Activated T-cell treated with anti-CD3 and anti-CD28 coated beads, Interleukin-2, amount 50 U/mL, for 24 hours (primary cell): ENCODE measurements around the gene PLCH2.
A peak's percentile ranks its signal among the peaks of the same experiment; 100 is the strongest.

ENCODE experiments used
- DNase-seq: peaks from one replicate; pipeline ENCODE4 v3.0.0-alpha.2; 2020
- H3K27ac Mint-ChIP-seq: 2 replicates; pipeline ENCODE4 v1.8.0; 2020; ENCODE audit warnings: mild to moderate bottlenecking, mixed read lengths
- H3K27me3 Mint-ChIP-seq: 2 replicates; pipeline ENCODE4 v1.8.0; 2020; ENCODE audit warnings: mixed read lengths
- H3K36me3 Mint-ChIP-seq: 2 replicates; pipeline ENCODE4 v1.8.0; 2020; ENCODE audit warnings: low read depth, mixed read lengths
- H3K4me1 Mint-ChIP-seq: 2 replicates; pipeline ENCODE4 v1.8.0; 2020; ENCODE audit warnings: low read depth, mixed read lengths
- H3K4me3 Mint-ChIP-seq: 2 replicates; pipeline ENCODE4 v1.8.0; 2020; ENCODE audit warnings: mild to moderate bottlenecking, moderate library complexity, mixed read lengths
- H3K9me3 Mint-ChIP-seq: 2 replicates; pipeline ENCODE4 v1.8.0; 2020; ENCODE audit warnings: mixed read lengths

Gene PLCH2

GRCh38 chr1:2522230-2522629 lies 46.1 kb downstream of the PLCH2 start:
- Mint-ChIP-seq H3K27me3 (peaks cover 4% of the 10 kb centered on the region), H3K4me3 (no peak overlapping the region), H3K36me3 (peaks cover 52% of the 10 kb centered on the region), H3K4me1 (peaks cover 39% of the 10 kb centered on the region), H3K9me3 (no peaks in the 10 kb centered on the region), H3K27ac (peak overlapping the region; percentile 22)
- no peak for DNase-seq

GRCh38 chr1:2523191-2523890 lies 47.3 kb downstream of the PLCH2 start:
- Mint-ChIP-seq H3K36me3 (peaks cover 41% of the 10 kb centered on the region), H3K27me3 (peaks cover 4% of the 10 kb centered on the region), H3K27ac (peak overlapping the region; percentile 95), H3K9me3 (no peaks in the 10 kb centered on the region), H3K4me3 (peak overlapping the region; percentile 86), H3K4me1 (peaks cover 42% of the 10 kb centered on the region)
- DNase-seq, result peak; percentile 62

- no peak for DNase-seq
- peaks cover 10% of the 10 kb centered on the region for H3K27me3 Mint-ChIP-seq
- peaks cover 34% of the 10 kb centered on the region for H3K36me3 Mint-ChIP-seq
- H3K4me1 Mint-ChIP-seq, result peaks cover 48% of the 10 kb centered on the region
- peak overlapping the region; percentile 86 for H3K4me3 Mint-ChIP-seq
- no peaks in the 10 kb centered on the region for H3K9me3 Mint-ChIP-seq
- peak overlapping the region; percentile 95 for H3K27ac Mint-ChIP-seq
These were observed 48.0 kb downstream of the PLCH2 start for GRCh38 chr1:2523891-2524609.

- Mint-ChIP-seq H3K27ac (peak overlapping the region; percentile 95), H3K36me3 (peaks cover 29% of the 10 kb centered on the region), H3K27me3 (peaks cover 12% of the 10 kb centered on the region), H3K4me1 (peaks cover 49% of the 10 kb centered on the region), H3K9me3 (no peaks in the 10 kb centered on the region), H3K4me3 (peak overlapping the region; percentile 86)
- DNase-seq, result no peak
These were observed 49.5 kb downstream of the PLCH2 start for GRCh38 chr1:2525572-2525919.

- H3K27ac Mint-ChIP-seq, result peak within 1 kb of the TSS; percentile 97
- no peaks in the 10 kb centered on the region for H3K9me3 Mint-ChIP-seq
- H3K36me3 Mint-ChIP-seq, result peaks cover 22% of the 10 kb centered on the region
- peak within 1 kb of the TSS; percentile 86 for H3K4me3 Mint-ChIP-seq
- peaks cover 54% of the 10 kb centered on the region for H3K4me1 Mint-ChIP-seq
- peak; percentile 92 for DNase-seq
- peaks cover 18% of the 10 kb centered on the region for H3K27me3 Mint-ChIP-seq
These were observed 50.1 kb downstream of the PLCH2 start, which contains the start of gene PANK4 for GRCh38 chr1:2525920-2526823. TSS of gene PANK4 (minus strand) at chr1:2526596. CDS start at chr1:2526587, 9 bp downstream.

GRCh38 chr1:2526824-2527555 lies 50.9 kb downstream of the PLCH2 start:
- Mint-ChIP-seq H3K27me3 (peaks cover 25% of the 10 kb centered on the region), H3K4me1 (peaks cover 54% of the 10 kb centered on the region), H3K9me3 (no peaks in the 10 kb centered on the region), H3K4me3 (peak overlapping the region; percentile 86), H3K27ac (peak overlapping the region; percentile 29), H3K36me3 (peaks cover 14% of the 10 kb centered on the region)
- peak; percentile 77 for DNase-seq

- Mint-ChIP-seq H3K9me3 (no peaks in the 10 kb centered on the region), H3K4me1 (peaks cover 51% of the 10 kb centered on the region), H3K27ac (no peak overlapping the region), H3K36me3 (peaks cover 12% of the 10 kb centered on the region), H3K4me3 (peak overlapping the region; percentile 86), H3K27me3 (peaks cover 28% of the 10 kb centered on the region)
- no peak for DNase-seq
These were observed 51.4 kb downstream of the PLCH2 start for GRCh38 chr1:2527556-2527860.

- H3K4me3 Mint-ChIP-seq, result no peak overlapping the region
- peaks cover 31% of the 10 kb centered on the region for H3K27me3 Mint-ChIP-seq
- peaks cover 12% of the 10 kb centered on the region for H3K36me3 Mint-ChIP-seq
- no peak overlapping the region for H3K27ac Mint-ChIP-seq
- H3K9me3 Mint-ChIP-seq, result no peaks in the 10 kb centered on the region
- no peak for DNase-seq
- H3K4me1 Mint-ChIP-seq, result peaks cover 46% of the 10 kb centered on the region
These were observed 51.9 kb downstream of the PLCH2 start for GRCh38 chr1:2528016-2528415.

GRCh38 chr1:2528611-2528965 lies 52.5 kb downstream of the PLCH2 start:
- H3K9me3 Mint-ChIP-seq, result no peaks in the 10 kb centered on the region
- peaks cover 34% of the 10 kb centered on the region for H3K27me3 Mint-ChIP-seq
- no peak overlapping the region for H3K27ac Mint-ChIP-seq
- peaks cover 10% of the 10 kb centered on the region for H3K36me3 Mint-ChIP-seq
- H3K4me3 Mint-ChIP-seq, result no peak overlapping the region
- DNase-seq, result no peak
- H3K4me1 Mint-ChIP-seq, result peaks cover 40% of the 10 kb centered on the region

GRCh38 chr1:2528966-2529783 lies 53.1 kb downstream of the PLCH2 start:
- H3K4me1 Mint-ChIP-seq, result peaks cover 34% of the 10 kb centered on the region
- H3K27me3 Mint-ChIP-seq, result peaks cover 34% of the 10 kb centered on the region
- peak overlapping the region; percentile 62 for H3K4me3 Mint-ChIP-seq
- no peaks in the 10 kb centered on the region for H3K9me3 Mint-ChIP-seq
- H3K36me3 Mint-ChIP-seq, result peaks cover 10% of the 10 kb centered on the region
- peak; percentile 66 for DNase-seq
- peak overlapping the region; percentile 22 for H3K27ac Mint-ChIP-seq

- H3K27me3 Mint-ChIP-seq, result peaks cover 37% of the 10 kb centered on the region
- peak within 1 kb of the TSS; percentile 22 for H3K27ac Mint-ChIP-seq
- H3K36me3 Mint-ChIP-seq, result peaks cover 6% of the 10 kb centered on the region
- peak within 1 kb of the TSS; percentile 62 for H3K4me3 Mint-ChIP-seq
- peak; percentile 53 for DNase-seq
- no peaks in the 10 kb centered on the region for H3K9me3 Mint-ChIP-seq
- peaks cover 27% of the 10 kb centered on the region for H3K4me1 Mint-ChIP-seq
These were observed 53.9 kb downstream of the PLCH2 start, which contains the start of gene HES5 for GRCh38 chr1:2529784-2530512. TSS of gene HES5 (minus strand) at chr1:2530263. CDS start at chr1:2530164, 99 bp downstream.

GRCh38 chr1:2530513-2531361 lies 54.6 kb downstream of the PLCH2 start:
- Mint-ChIP-seq H3K4me3 (no peak overlapping the region), H3K27ac (no peak overlapping the region), H3K4me1 (peaks cover 21% of the 10 kb centered on the region), H3K36me3 (no peaks in the 10 kb centered on the region), H3K27me3 (peaks cover 40% of the 10 kb centered on the region), H3K9me3 (no peaks in the 10 kb centered on the region)
- no peak for DNase-seq
